Neural progenitor cell (in vitro differentiated cells): ENCODE results near the gene DEXI.

Experiments used
- CTCF ChIP-seq: fragments of 200-600 bp; sonication (generic); IDR thresholded peaks from 2 replicates; pipeline ENCODE4 v1.5.1; 2017; ENCODE audit warnings: antibody characterized with exemption, mild to moderate bottlenecking
- EZH2 ChIP-seq: fragments of 200-600 bp; sonication (generic); IDR thresholded peaks from 2 replicates; pipeline ENCODE4 v1.6.1; 2017; ENCODE audit warnings: antibody characterized with exemption, mild to moderate bottlenecking, moderate library complexity
- EZH2phosphoT487 ChIP-seq: fragments of 200-600 bp; sonication (generic); IDR thresholded peaks from 2 replicates; pipeline ENCODE4 v1.6.1; 2017; ENCODE audit warnings: antibody characterized with exemption

- no peak for TF ChIP-seq EZH2
- TF ChIP-seq CTCF = no peak
- TF ChIP-seq EZH2phosphoT487 = no peak
Measured at GRCh38 chr16:10889855-10890254, 52.4 kb downstream of the DEXI start.
